HG02884 (cell line): ENCODE measurements around the gene RGS19.
"Not testable (repeated sequence)": the region's sequence is repeated elsewhere in the genome, so short reads cannot be mapped to it uniquely, and the experiment has no call there.

Experiments
- ATAC-seq: cut with Tn5 transposase; IDR thresholded peaks from one replicate; pipeline ENCODE4 v1.9.1; 2021; ENCODE audit warnings: mild to moderate bottlenecking, moderate library complexity; ENCODE audit not compliant: unreplicated experiment

RGS19 gene

GRCh38 chr20:64079273-64080012, at the start of gene RGS19:
RGS19 (minus strand) TSS chr20:64079518; CDS start chr20:64076886, 2,632 bp downstream.
- ATAC-seq = no peak

- ATAC-seq = not testable (repeated sequence)
Observed at GRCh38 chr20:64123517-64123916, 44.2 kb upstream of the RGS19 start.

- ATAC-seq = not testable (repeated sequence)
Observed at GRCh38 chr20:64122927-64123326, 43.6 kb upstream of the RGS19 start.

- ATAC-seq = no peak
Observed at GRCh38 chr20:64121586-64121985, 42.3 kb upstream of the RGS19 start.

- no peak for ATAC-seq
Observed at GRCh38 chr20:64119681-64120341, 40.5 kb upstream of the RGS19 start.

GRCh38 chr20:64119301-64119680, 40.0 kb upstream of the RGS19 start:
- no peak for ATAC-seq

GRCh38 chr20:64117432-64117777, 38.1 kb upstream of the RGS19 start:
- ATAC-seq = not testable (repeated sequence)

GRCh38 chr20:64116541-64117431, 37.5 kb upstream of the RGS19 start:
- no peak for ATAC-seq

- no peak for ATAC-seq
Observed at GRCh38 chr20:64116016-64116415, 36.7 kb upstream of the RGS19 start.

- ATAC-seq = no peak
Observed at GRCh38 chr20:64115171-64115911, 36.0 kb upstream of the RGS19 start.

GRCh38 chr20:64114356-64114971, 35.1 kb upstream of the RGS19 start:
- ATAC-seq = no peak

GRCh38 chr20:64113796-64114355, 34.6 kb upstream of the RGS19 start:
- ATAC-seq = no peak

- no peak for ATAC-seq
Observed at GRCh38 chr20:64113444-64113775, 34.1 kb upstream of the RGS19 start.

GRCh38 chr20:64112691-64113443, 33.5 kb upstream of the RGS19 start:
- ATAC-seq = no peak

GRCh38 chr20:64111841-64112641, 32.7 kb upstream of the RGS19 start:
- ATAC-seq = no peak

GRCh38 chr20:64110411-64111068, 31.2 kb upstream of the RGS19 start:
- no peak for ATAC-seq

GRCh38 chr20:64109831-64110391, 30.6 kb upstream of the RGS19 start:
- ATAC-seq = no peak
